GM21360 (cell line): Measurements from ENCODE around the gene NDUFB8.

Experiments used
- ATAC-seq: cut with Tn5 transposase; IDR thresholded peaks from one replicate; pipeline ENCODE4 v1.9.1; 2021; ENCODE audit warnings: mild to moderate bottlenecking, moderate library complexity; ENCODE audit not compliant: unreplicated experiment

NDUFB8 gene

GRCh38 chr10:100537475-100537874 lies 7.8 kb upstream of the NDUFB8 start:
- no peak for ATAC-seq

DNA sequence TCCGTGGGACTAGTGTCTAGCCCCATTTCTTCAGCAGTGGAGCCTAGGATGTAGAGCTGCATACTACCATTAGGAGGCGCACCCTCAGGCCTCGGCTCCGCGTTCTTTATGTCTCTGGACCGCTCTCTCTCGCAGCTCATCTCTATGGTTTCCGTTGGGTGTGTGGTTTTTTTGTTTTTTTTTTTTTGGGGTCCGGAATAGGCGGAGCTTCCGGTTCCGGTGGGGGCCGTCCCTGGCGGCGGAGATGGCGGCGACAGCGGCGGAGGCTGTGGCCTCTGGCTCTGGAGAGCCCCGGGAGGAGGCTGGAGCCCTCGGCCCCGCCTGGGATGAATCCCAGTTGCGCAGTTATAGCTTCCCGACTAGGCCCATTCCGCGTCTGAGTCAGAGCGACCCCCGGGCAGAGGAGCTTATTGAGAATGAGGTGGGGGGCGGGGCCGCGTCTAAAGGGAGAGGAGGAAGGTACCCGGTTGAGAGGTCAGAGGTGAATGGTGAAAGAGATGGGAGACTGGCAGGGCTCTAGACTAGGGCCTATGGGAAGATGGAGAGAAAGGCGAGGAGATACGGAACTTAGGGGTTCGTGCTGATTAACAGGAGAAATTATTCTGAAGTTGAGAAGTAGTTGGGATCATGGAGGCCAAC lies 6.2 kb upstream of the NDUFB8 start, which contains the start of gene HIF1AN:
HIF1AN (plus strand) TSS at position 229 of the 639 bp plus-strand sequence; CDS start at position 245, 16 bp downstream.
- ATAC-seq: peak; percentile 98

DNA sequence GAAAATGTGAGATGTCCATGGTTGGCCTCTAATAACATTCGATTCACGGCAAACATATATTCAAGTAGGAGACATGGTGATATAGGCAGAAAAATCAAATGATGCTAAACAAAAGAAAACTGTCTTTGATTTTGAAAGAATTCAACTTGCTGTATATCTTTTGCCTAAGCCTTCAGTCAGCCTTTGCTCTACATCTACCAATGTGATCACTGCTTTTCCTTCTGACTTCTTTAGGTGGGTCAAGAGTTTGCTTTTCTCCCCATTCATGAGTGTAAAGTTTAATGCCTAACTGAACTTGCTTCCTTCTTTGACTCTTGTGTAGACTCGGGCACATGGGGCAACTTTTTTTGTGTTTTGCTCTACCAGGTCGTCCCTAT lies 5.7 kb upstream of the NDUFB8 start:
- ATAC-seq: no peak

GRCh38 chr10:100534726-100535125 lies 5.1 kb upstream of the NDUFB8 start:
- ATAC-seq: no peak

DNA sequence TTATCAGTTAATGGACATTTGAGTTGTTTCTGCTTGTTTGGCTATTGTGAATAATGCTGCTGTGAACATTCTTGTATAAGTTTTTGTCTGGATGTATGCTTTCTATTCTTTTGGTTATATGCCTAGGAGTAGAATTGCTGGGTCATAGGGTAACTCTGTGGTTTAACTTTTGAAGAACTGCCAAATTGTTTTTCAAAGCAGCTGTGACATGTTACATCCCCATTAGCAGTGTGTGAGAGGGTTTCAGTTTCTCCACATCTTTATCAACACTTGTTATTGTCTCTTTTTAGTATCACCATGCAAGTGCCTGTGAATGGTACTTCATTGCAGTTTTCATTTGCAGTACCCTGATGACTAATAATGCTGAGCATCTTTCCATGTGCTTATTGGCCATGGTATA lies 2.1 kb upstream of the NDUFB8 start:
- no peak for ATAC-seq

- no peak for ATAC-seq
Observed at GRCh38 chr10:100528921-100529474, 673 bp downstream of the NDUFB8 start.

DNA sequence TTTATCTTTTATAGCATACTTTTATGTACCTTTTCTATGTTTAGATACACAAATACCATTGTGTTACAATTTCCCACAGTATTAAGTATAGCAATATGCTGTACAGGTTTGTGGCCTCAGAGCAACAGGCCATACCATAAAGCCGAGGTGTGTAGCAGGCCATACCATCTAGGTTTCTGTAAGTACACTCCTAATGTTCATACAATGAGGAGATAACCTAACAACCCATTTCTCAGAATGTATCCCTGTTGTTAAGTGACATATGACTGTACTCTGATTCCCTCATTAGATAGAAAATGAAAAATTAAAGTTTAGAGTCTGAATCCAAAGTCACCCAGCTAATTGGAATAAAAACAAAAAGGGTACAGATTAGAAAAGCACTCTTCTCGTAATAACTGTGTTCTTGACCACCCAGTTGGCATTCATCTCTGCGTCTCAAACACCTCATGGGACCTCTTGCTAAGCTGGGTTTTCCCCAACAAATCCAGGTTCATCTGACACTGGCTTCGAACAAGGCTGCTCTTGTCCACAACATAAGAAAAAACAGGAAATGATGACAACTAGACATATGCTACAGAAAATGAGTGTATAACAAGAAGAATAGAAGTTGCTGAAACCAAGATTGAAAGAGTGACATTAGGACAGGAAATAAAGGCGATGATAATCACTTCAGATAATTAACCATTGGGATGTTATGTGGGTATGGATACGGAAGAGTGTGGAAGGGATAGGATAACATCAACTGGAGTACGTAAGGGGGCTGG lies 1.4 kb downstream of the NDUFB8 start:
- no peak for ATAC-seq

GRCh38 chr10:100524638-100525037 lies 5.0 kb downstream of the NDUFB8 start:
- ATAC-seq: no peak

- no peak for ATAC-seq
Observed at GRCh38 chr10:100524206-100524605, 5.5 kb downstream of the NDUFB8 start.

- no peak for ATAC-seq
Observed at GRCh38 chr10:100522945-100523344, 6.7 kb downstream of the NDUFB8 start.

- ATAC-seq: no peak
Observed at GRCh38 chr10:100522107-100522801, 7.4 kb downstream of the NDUFB8 start.

- no peak for ATAC-seq
Observed at GRCh38 chr10:100520811-100521210, 8.9 kb downstream of the NDUFB8 start.

- ATAC-seq: no peak
Observed at GRCh38 chr10:100519311-100520051, 10.2 kb downstream of the NDUFB8 start, which contains the start of gene SEC31B. Gene SEC31B (minus strand): TSS chr10:100519861. CDS start chr10:100516952, 2,909 bp downstream.

- ATAC-seq: no peak
Observed at GRCh38 chr10:100518761-100519241, 10.9 kb downstream of the NDUFB8 start.

- ATAC-seq: no peak
Observed at GRCh38 chr10:100516847-100517246, 12.8 kb downstream of the NDUFB8 start.

DNA sequence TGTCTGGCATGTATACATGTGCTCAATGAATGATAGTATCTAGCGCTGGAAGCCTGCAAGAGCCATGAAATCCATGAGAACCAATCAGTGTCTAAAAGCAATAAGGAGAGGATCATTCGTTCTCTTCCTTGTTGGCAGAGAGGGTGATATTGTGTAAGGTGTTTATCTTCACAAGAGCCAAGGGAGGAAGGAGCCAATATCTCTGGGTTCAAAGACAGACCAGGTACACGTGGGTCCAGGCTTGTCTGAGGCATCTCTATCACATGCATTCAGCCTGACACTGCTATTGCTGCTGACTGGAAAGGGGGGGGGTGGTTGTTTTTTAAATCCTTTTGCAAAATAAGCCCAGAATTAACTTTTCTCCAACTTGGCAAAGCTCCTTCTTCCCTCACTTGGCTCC lies 14.1 kb downstream of the NDUFB8 start:
- ATAC-seq: no peak

DNA sequence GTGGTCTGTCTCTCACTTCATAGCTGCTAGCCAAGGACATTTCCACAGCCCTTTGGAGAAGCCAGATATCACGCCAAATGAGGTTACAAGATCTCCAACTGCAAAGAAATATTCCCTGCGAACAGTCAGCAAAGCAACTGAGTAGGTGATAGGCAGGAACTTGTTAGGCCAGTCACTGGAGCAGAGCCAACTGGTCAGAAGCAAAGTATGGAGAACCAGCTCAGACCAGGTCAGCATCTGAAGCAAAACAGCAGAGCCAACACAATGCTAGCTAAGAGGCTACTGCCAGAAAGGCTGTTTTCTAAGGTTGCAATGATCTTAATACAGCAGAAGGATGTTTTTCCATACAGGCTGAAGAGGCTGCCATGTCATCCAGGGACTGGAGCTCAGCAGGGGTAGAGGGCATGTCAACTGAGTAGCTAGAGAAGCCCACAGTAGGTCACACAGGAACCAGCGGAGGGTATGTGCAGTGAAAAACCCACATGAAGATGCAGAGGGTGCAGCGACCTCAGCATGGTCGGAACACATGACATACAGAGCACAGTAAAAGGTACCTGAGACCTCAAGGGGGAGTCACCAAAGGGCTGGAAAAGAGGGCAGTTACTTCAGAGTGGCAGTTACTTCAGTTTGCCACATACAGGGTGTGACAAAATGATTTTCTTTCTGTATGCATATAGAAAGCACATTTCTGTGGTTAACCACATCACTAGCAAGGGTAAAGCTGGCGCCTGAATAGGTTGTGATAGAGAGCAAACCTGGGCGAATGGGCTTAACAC lies 18.9 kb downstream of the NDUFB8 start:
- ATAC-seq: no peak

DNA sequence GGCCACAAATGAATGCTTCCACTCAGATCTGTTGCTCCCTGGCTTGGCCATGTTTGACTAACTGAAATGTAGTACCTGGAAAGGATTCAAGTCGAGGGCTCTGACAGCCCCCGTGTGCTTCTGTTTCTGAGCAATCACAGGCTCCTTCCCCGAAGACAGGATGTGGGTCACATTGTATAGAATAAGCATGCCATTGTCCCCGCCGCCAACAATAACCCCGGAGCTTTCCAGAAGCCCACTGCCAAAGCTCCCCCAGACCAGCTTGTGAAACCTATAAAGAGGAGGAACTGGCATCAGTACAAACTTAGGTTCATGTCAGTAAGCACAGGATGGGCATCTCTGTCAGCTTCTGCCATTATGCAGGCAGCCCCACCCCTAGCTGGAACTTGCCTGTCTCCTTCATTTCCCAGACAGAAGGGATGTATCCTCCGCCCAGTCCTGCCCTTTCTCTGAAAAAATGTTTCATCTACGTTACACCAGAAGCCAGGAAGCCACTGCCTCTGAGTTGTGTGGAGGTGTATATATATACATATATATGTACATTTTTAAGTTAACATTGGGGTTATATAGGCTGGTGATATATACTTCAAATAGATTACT lies 20.3 kb downstream of the NDUFB8 start:
- ATAC-seq: no peak

GRCh38 chr10:100508691-100509150 lies 20.9 kb downstream of the NDUFB8 start:
- ATAC-seq: no peak
